Measurements from ENCODE around the gene A4GALT. TPM values are rescaled to one million over a fixed set of nuclear protein-coding genes. Genes with fewer than 3 reads are reported as not detected.

The A4GALT gene
- total RNA-seq, 1 donor from 2014 or later = 23.8 TPM

DNA sequence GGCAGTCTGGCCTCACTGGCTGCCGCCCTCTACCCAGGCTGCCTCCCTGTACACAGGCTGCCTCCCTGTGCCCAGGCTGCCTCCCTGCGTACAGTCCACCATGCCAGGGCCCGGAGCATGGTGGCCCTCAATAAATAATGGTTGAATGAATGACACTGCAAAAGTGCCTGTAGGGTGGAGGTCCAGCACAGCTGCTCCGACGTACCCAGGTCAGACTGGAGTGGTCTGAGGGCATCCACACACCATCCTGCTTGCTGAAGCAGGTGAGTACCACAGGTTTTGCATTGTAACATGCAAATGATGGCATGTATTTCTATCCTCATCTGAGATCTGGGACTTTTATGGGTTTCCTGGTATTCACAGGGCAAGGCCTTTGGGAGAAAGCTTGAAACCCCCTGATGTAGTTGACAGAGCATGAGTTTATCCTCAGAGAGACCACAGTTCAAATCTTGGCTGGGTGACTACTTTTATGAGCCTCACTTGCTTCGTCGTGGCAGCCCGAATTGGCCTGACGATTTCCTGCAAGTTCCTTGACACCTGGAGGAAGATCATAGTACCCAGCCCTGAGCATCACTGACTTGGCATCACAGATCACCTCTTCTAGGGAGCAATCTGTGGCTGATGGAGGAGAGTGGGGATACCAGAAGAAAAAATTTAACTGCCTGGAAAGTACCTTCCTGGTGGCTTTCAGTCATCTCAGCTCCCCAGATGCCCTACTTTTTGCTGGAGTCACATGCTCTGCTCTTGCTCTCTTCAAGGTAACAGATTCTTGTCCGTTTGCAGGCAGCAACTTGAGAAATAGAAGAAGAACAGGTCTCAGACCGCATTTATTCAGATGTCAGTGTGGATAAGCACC, 55.5 kb downstream of the A4GALT start:
- Mint-ChIP-seq H3K4me1 (ENCODE audit: low read depth) (no peaks in the 10 kb centered on the region), H3K4me3 (ENCODE audit: unreplicated experiment) (no peak overlapping the region), H3K27me3 (ENCODE audit: low read depth) (no peaks in the 10 kb centered on the region), H3K27ac (ENCODE audit: unreplicated experiment) (no peak overlapping the region), H3K9me3 (ENCODE audit: low read depth) (no peaks in the 10 kb centered on the region), H3K36me3 (ENCODE audit: low read depth) (no peaks in the 10 kb centered on the region)
- TF ChIP-seq, protein P1, sequence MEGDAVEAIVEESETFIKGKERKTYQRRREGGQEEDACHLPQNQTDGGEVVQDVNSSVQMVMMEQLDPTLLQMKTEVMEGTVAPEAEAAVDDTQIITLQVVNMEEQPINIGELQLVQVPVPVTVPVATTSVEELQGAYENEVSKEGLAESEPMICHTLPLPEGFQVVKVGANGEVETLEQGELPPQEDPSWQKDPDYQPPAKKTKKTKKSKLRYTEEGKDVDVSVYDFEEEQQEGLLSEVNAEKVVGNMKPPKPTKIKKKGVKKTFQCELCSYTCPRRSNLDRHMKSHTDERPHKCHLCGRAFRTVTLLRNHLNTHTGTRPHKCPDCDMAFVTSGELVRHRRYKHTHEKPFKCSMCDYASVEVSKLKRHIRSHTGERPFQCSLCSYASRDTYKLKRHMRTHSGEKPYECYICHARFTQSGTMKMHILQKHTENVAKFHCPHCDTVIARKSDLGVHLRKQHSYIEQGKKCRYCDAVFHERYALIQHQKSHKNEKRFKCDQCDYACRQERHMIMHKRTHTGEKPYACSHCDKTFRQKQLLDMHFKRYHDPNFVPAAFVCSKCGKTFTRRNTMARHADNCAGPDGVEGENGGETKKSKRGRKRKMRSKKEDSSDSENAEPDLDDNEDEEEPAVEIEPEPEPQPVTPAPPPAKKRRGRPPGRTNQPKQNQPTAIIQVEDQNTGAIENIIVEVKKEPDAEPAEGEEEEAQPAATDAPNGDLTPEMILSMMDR (IDR thresholded peaks at IDR 0.05) = no peak
- DNase-seq (ENCODE audit: low spot score) = no peak

DNA sequence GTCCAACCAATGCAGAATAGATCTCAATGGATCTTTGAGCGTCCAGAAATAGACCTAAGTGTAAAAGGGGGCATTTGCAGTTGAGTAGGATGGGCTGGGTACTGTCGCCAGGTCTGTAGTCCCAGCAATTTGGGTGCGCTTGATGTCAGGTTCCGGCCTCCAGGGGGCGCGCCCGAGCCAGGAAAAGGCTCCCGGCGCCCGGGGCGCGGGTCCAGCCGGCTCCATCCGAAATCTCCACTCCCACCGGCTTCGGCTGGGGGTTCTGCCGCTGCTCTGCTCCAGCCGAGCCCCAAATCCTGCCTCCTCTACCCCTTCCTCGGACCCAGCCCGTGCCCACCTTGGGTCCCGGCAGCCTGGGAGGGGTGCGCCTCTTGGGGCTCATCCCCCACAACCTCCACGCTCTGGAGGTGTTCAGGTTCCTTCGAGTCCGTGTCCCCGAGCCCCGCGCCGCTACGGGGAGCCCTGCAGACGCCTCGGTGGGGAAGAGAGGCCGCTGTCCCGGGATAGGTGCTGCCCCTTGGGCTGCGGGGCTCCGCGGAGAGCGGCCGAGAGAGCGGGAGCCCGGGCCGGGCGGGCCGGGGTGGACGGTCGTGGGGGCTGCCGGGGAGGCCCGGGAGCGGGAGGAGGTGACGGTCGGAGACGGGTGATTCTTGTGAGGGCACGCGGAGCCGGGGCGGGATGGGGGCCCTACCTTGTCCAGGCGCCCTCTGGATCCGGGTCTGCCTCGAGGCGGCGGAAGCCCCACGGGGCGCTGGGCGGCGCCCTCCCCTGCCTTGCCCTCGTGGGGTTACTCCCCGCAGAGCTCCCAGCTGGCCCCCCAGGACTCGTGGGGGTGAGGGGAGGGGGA, 58.5 kb downstream of the A4GALT start:
- Mint-ChIP-seq H3K27ac (ENCODE audit: unreplicated experiment) (no peak overlapping the region), H3K36me3 (ENCODE audit: low read depth) (no peaks in the 10 kb centered on the region), H3K9me3 (ENCODE audit: low read depth) (no peaks in the 10 kb centered on the region), H3K4me1 (ENCODE audit: low read depth) (no peaks in the 10 kb centered on the region), H3K4me3 (ENCODE audit: unreplicated experiment) (peak overlapping the region; percentile 63), H3K27me3 (ENCODE audit: low read depth) (no peaks in the 10 kb centered on the region)
- TF ChIP-seq, protein P1 (IDR thresholded peaks at IDR 0.05) = peak; percentile 93
- DNase-seq (ENCODE audit: low spot score) = no peak

DNA sequence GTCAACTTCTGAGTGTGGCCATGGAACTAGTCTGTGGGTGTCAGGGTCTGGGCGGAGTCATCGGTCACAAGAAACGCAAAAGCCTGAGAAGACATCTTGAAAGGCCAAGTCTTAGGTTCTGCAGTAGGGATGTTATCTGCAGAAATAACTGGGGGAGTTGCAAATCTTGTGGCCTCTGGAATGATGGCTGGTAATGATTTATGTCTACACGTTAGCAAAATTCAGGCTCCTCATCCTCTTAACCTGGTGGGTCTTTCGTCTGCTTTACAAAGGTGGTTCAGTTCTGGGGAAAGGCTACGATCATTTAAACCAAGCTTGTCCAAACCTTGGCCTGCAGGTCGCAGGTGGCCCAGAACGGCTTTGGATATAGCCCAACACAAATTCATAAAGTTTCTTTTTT, 64.1 kb downstream of the A4GALT start:
- DNase-seq (ENCODE audit: low spot score) = no peak
- no peak overlapping the region for H3K27ac Mint-ChIP-seq (ENCODE audit: unreplicated experiment)
- TF ChIP-seq, protein P1 (IDR thresholded peaks at IDR 0.05) = no peak
- H3K36me3 Mint-ChIP-seq (ENCODE audit: low read depth) = no peaks in the 10 kb centered on the region
- no peaks in the 10 kb centered on the region for H3K27me3 Mint-ChIP-seq (ENCODE audit: low read depth)
- no peaks in the 10 kb centered on the region for H3K9me3 Mint-ChIP-seq (ENCODE audit: low read depth)
- H3K4me1 Mint-ChIP-seq (ENCODE audit: low read depth) = no peaks in the 10 kb centered on the region
- H3K4me3 Mint-ChIP-seq (ENCODE audit: unreplicated experiment) = no peak overlapping the region

DNA sequence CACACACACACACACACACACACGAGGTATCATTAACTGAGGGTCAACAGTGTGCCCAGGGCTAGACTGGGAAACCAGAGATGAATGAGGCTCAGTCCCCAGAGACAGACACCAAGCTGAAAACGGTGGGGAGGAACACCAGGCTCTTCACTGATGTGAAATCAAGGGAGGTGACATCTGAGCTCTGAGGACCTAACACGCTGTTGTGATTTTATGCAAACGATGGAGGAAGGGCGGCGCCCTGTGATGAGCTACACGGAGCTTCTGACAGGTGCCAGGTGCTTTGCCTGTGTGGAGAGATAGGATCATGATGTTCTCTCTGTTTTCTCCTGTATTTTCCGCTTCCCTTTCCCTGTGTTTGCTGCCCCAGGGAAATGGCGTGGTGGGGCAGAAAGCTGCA, 65.0 kb downstream of the A4GALT start:
- Mint-ChIP-seq H3K4me3 (ENCODE audit: unreplicated experiment) (no peak overlapping the region), H3K36me3 (ENCODE audit: low read depth) (no peaks in the 10 kb centered on the region), H3K27me3 (ENCODE audit: low read depth) (no peaks in the 10 kb centered on the region), H3K4me1 (ENCODE audit: low read depth) (no peaks in the 10 kb centered on the region), H3K9me3 (ENCODE audit: low read depth) (no peaks in the 10 kb centered on the region), H3K27ac (ENCODE audit: unreplicated experiment) (no peak overlapping the region)
- DNase-seq (ENCODE audit: low spot score) = no peak
- TF ChIP-seq, protein P1 (IDR thresholded peaks at IDR 0.05) = no peak

DNA sequence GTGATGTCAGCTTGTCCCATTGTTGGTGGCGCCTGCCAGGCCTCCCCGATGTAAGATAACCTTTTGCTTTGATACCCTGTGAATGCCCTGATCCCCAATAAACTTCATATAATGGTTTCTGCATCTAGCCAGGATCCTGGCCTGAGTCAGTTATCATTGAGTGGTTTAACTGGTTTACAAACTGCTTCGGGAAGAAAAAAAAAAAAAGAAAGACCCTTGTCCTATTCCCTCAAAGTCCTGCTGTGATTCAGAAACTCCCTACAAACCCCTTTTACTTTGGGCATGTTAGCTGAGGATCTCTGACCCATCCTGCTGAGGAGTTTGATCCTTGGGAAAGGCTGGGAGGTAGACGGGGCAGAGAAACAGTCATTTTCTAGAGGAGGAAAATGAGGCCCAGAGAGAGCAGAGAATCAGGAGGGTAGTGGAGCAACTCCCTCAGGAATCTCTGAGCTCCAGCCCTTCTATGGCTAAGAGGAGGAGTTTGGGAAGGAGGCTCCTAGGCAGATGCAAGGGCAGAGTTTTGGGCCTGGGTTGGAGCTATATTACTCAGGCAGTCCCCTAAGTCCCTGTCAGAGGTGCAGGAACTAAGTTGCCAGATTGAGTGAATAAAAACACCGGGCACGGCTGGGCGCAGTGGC, 66.1 kb downstream of the A4GALT start:
- TF ChIP-seq, protein P1 (IDR thresholded peaks at IDR 0.05) = no peak
- no peaks in the 10 kb centered on the region for H3K27me3 Mint-ChIP-seq (ENCODE audit: low read depth)
- H3K9me3 Mint-ChIP-seq (ENCODE audit: low read depth) = no peaks in the 10 kb centered on the region
- H3K36me3 Mint-ChIP-seq (ENCODE audit: low read depth) = no peaks in the 10 kb centered on the region
- no peak for DNase-seq (ENCODE audit: low spot score)
- peaks cover 2% of the 10 kb centered on the region for H3K4me1 Mint-ChIP-seq (ENCODE audit: low read depth)
- no peak overlapping the region for H3K27ac Mint-ChIP-seq (ENCODE audit: unreplicated experiment)
- H3K4me3 Mint-ChIP-seq (ENCODE audit: unreplicated experiment) = no peak overlapping the region
